Calu3 (cell line): Measurements from ENCODE around the gene WASHC3. TPM values are rescaled to one million over a fixed set of nuclear protein-coding genes. Genes with fewer than 3 reads are reported as not detected.

Experiments
- BruUV-seq: library from RNA; stranded (reverse); fragments of 400-500 nt; replicated peaks from 2 replicates; lab custom pipeline; 2021; lab: Mats Ljungman, UMichigan
- CTCF ChIA-PET: fragments of 300-600 bp; sonication (Branson Sonifier 250); formaldehyde crosslinking; loops from one replicate; lab custom pipeline; 2022; ENCODE audit warnings: antibody characterized with exemption; lab: Charles Lee
- DNase-seq: peaks from one replicate; pipeline ENCODE4 v3.0.0; 2022
- H3K27ac Mint-ChIP-seq: one replicate; pipeline ENCODE4 v1.8.0; 2022; ENCODE audit warnings: mixed read lengths; ENCODE audit not compliant: unreplicated experiment
- H3K27me3 Mint-ChIP-seq: one replicate; pipeline ENCODE4 v1.8.0; 2022; ENCODE audit warnings: mixed read lengths; ENCODE audit not compliant: unreplicated experiment
- H3K36me3 Mint-ChIP-seq: one replicate; pipeline ENCODE4 v1.8.0; 2022; ENCODE audit warnings: mild to moderate bottlenecking, moderate library complexity, mixed read lengths; ENCODE audit not compliant: insufficient read depth, unreplicated experiment
- H3K4me1 Mint-ChIP-seq: one replicate; pipeline ENCODE4 v1.8.0; 2022; ENCODE audit warnings: mild to moderate bottlenecking, low read depth, mixed read lengths; ENCODE audit not compliant: unreplicated experiment
- H3K4me3 Mint-ChIP-seq: one replicate; pipeline ENCODE4 v1.8.0; 2022; ENCODE audit warnings: mild to moderate bottlenecking, low read depth, moderate library complexity, mixed read lengths; ENCODE audit not compliant: unreplicated experiment
- H3K9me3 Mint-ChIP-seq: one replicate; pipeline ENCODE4 v1.8.0; 2022; ENCODE audit warnings: low read depth, mixed read lengths; ENCODE audit not compliant: unreplicated experiment
- intact Hi-C: fragments of 100-400 bp; cut with micrococcal nuclease; formaldehyde crosslinking; loops from one replicate; pipeline ENCODE4 v1.10.0; 2022; ENCODE audit not compliant: unreplicated experiment
- total RNA-seq: library from RNA; stranded (reverse); gene quantifications from 2 replicates; pipeline ENCODE4 v1.2.3, GENCODE V29; 2022
- TF ChIP-seq, protein P1 (sequence below): fragments of 200-600 bp; IDR thresholded peaks from one replicate; pipeline ENCODE4 v1.8.0; 2022; ENCODE audit warnings: antibody characterized with exemption; ENCODE audit not compliant: unreplicated experiment

WASHC3 gene
- total RNA-seq, 1 experiment from 2014 or later = 36.0 TPM

GRCh38 chr12:102009796-102010195 is 52.0 kb downstream of the WASHC3 start:
- Mint-ChIP-seq H3K9me3 (no peaks in the 10 kb centered on the region), H3K27me3 (no peaks in the 10 kb centered on the region), H3K27ac (no peak overlapping the region), H3K36me3 (no peaks in the 10 kb centered on the region), H3K4me3 (no peak overlapping the region), H3K4me1 (no peaks in the 10 kb centered on the region)
- DNase-seq = no peak
- no TSS peak for BruUV-seq
- TF ChIP-seq, protein P1, sequence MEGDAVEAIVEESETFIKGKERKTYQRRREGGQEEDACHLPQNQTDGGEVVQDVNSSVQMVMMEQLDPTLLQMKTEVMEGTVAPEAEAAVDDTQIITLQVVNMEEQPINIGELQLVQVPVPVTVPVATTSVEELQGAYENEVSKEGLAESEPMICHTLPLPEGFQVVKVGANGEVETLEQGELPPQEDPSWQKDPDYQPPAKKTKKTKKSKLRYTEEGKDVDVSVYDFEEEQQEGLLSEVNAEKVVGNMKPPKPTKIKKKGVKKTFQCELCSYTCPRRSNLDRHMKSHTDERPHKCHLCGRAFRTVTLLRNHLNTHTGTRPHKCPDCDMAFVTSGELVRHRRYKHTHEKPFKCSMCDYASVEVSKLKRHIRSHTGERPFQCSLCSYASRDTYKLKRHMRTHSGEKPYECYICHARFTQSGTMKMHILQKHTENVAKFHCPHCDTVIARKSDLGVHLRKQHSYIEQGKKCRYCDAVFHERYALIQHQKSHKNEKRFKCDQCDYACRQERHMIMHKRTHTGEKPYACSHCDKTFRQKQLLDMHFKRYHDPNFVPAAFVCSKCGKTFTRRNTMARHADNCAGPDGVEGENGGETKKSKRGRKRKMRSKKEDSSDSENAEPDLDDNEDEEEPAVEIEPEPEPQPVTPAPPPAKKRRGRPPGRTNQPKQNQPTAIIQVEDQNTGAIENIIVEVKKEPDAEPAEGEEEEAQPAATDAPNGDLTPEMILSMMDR = no peak
- CTCF ChIA-PET = no interaction called here
- intact Hi-C loops = no loop called here

DNA sequence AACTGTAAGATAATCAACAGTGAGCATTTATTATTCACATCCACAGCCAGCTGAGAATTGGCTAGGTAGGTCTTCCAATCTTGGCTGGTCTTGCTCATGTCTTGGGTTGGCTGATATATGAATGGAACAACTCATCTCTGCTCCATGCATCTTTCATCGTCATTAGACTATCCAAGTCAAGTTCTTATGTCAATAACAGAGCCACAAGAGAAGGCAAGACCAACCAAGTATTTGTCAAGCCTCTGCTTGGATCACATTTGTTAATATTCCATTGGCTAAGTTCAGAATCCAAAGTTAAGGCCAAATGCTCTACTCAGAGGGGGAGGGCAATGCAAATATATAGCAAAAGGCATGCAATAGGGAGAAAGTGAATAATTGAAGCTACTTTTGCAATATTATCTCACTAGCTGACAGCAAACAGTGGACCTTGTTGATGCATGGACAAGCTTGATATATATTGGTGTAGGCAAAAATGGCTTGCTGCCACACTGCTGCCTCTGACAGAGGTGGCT is 53.1 kb downstream of the WASHC3 start:
- Mint-ChIP-seq H3K36me3 (no peaks in the 10 kb centered on the region), H3K9me3 (no peaks in the 10 kb centered on the region), H3K4me3 (no peak overlapping the region), H3K27ac (no peak overlapping the region), H3K4me1 (no peaks in the 10 kb centered on the region), H3K27me3 (no peaks in the 10 kb centered on the region)
- no TSS peak for BruUV-seq
- TF ChIP-seq, protein P1 = no peak
- no peak for DNase-seq
- CTCF ChIA-PET = no interaction called here
- intact Hi-C loops = no loop called here

DNA sequence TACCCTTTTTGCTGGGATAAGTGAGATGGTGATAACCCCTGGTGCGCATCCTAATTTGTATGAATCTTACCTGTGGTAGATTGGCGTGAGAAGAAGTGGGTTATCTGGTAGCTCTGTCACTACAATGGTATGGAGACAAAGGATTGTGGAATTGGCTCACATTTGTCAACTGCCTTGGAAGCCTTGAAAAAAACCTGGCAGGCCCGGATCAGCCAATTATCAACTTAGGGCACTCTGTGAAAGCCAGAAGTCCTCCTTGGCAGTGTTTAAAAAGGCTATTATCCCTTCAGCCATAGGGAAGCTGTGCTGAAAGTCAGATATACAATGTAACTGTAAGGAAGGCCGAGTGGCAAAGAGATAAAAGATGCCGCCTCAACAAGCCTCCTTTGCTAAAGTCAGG is 56.5 kb downstream of the WASHC3 start:
- no peaks in the 10 kb centered on the region for H3K27me3 Mint-ChIP-seq
- TF ChIP-seq, protein P1 = no peak
- no peak overlapping the region for H3K27ac Mint-ChIP-seq
- H3K4me3 Mint-ChIP-seq = no peak overlapping the region
- no peaks in the 10 kb centered on the region for H3K36me3 Mint-ChIP-seq
- no peaks in the 10 kb centered on the region for H3K9me3 Mint-ChIP-seq
- CTCF ChIA-PET = no interaction called here
- no peaks in the 10 kb centered on the region for H3K4me1 Mint-ChIP-seq
- no TSS peak for BruUV-seq
- intact Hi-C loops = no loop called here
- no peak for DNase-seq

DNA sequence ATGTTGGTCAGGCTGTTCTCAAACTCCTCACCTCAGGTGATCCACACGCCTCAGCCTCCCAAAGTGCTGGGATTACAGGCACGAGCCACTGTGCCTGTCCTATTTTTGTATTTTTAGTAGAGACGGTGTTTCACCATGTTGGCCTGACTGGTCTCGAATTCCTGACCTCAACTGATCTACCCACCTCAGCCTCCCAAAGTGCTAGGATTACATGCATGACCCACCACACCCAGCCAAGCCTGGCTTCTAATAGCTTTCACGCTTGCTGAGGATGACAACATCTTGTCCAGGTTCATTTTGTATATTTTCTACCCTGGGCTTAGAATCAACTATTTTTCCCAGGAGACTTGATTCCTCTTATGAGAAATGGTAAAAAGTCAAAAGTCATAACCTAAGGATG is 64.7 kb downstream of the WASHC3 start:
- DNase-seq = no peak
- H3K9me3 Mint-ChIP-seq = no peaks in the 10 kb centered on the region
- TF ChIP-seq, protein P1 = no peak
- CTCF ChIA-PET = no interaction called here
- H3K27me3 Mint-ChIP-seq = no peaks in the 10 kb centered on the region
- H3K36me3 Mint-ChIP-seq = no peaks in the 10 kb centered on the region
- H3K4me3 Mint-ChIP-seq = no peak overlapping the region
- no peaks in the 10 kb centered on the region for H3K4me1 Mint-ChIP-seq
- BruUV-seq = no TSS peak
- H3K27ac Mint-ChIP-seq = no peak overlapping the region
- intact Hi-C loops = no loop called here
